CD14-positive monocyte (primary cell): ENCODE data around the gene CACNA2D1. TPM values are rescaled to one million over a fixed set of nuclear protein-coding genes. Genes with fewer than 3 reads are reported as not detected.

ENCODE experiments used
- DNase-seq, 3 donors: peaks; one replicate each; pipeline ENCODE4 v3.0.0-alpha.2; 2011 to 2022
- H2AFZ ChIP-seq: 2 replicates; pipeline ENCODE4 v1.6.0; 2012; ENCODE audit warnings: mild to moderate bottlenecking, low read depth, low read length, inconsistent platforms; ENCODE audit not compliant: insufficient read depth, poor library complexity, severe bottlenecking
- H3K27ac ChIP-seq, 2 donors: 1 replicate in 1 of 2; 2 replicates in 1 of 2; pipeline ENCODE4 v1.5.1; 2012 to 2013; ENCODE audit warnings: low read length in 2 of 2, control low read depth in 1 of 2, inconsistent platforms in 1 of 2, low read depth in 1 of 2, mild to moderate bottlenecking in 1 of 2
- H3K27me3 ChIP-seq, 2 donors: one replicate each; pipeline versions ENCODE4 v1.6.0 to v1.6.1; 2011 to 2013; ENCODE audit warnings: low read length in 2 of 2; ENCODE audit not compliant: control insufficient read depth in 2 of 2, insufficient read depth in 2 of 2
- H3K36me3 ChIP-seq, 2 donors: replicated peaks in 1 of 2; 1 replicate in 1 of 2; 2 replicates in 1 of 2; pipeline versions ENCODE4 v1.5.1 to v1.6.1; 2012 to 2013; ENCODE audit warnings: low read length in 2 of 2, control low read depth in 1 of 2, inconsistent platforms in 1 of 2, mild to moderate bottlenecking in 1 of 2; ENCODE audit not compliant: insufficient read depth in 2 of 2, control insufficient read depth in 1 of 2
- H3K4me1 ChIP-seq, 2 donors: 1 replicate in 1 of 2; 2 replicates in 1 of 2; pipeline versions ENCODE4 v1.5.1 to v1.6.1; 2012 to 2013; ENCODE audit warnings: low read length in 2 of 2, control low read depth in 1 of 2, inconsistent platforms in 1 of 2, mild to moderate bottlenecking in 1 of 2, moderate library complexity in 1 of 2; ENCODE audit not compliant: insufficient read depth in 2 of 2, control insufficient read depth in 1 of 2
- H3K4me2 ChIP-seq: replicated peaks from 2 replicates; pipeline ENCODE3; 2012; ENCODE audit warnings: low read length, moderate library complexity, mild to moderate bottlenecking; ENCODE audit not compliant: poor library complexity, severe bottlenecking; ENCODE audit errors: extremely low read depth
- H3K4me3 ChIP-seq, 3 experiments: fragments of 200-600 bp in 1 of 3; sonication (generic) in 1 of 3; replicated peaks in 1 of 3; 1 replicate in 2 of 3; 2 replicates in 1 of 3; pipeline ENCODE4 v1.5.1; 2011 to 2013; ENCODE audit warnings: low read length in 3 of 3, mild to moderate bottlenecking in 3 of 3, control low read depth in 2 of 3, low read depth in 2 of 3, inconsistent platforms in 1 of 3, moderate library complexity in 1 of 3
- H3K79me2 ChIP-seq: 2 replicates; pipeline ENCODE4 v1.6.0; 2012; ENCODE audit warnings: mild to moderate bottlenecking, control low read depth, inconsistent platforms, low read length, moderate library complexity; ENCODE audit not compliant: insufficient read depth
- H3K9ac ChIP-seq: 2 replicates; pipeline ENCODE4 v1.6.0; 2017; ENCODE audit warnings: low read length, mild to moderate bottlenecking; ENCODE audit not compliant: insufficient read depth, poor library complexity, severe bottlenecking
- H3K9me3 ChIP-seq, 2 donors: replicated peaks in 1 of 2; 1 replicate in 1 of 2; 2 replicates in 1 of 2; pipeline versions ENCODE4 v1.5.1 to v1.6.1; 2012 to 2013; ENCODE audit warnings: low read length in 2 of 2, control low read depth in 1 of 2; ENCODE audit not compliant: control insufficient read depth in 1 of 2, insufficient read depth in 1 of 2
- H4K20me1 ChIP-seq: 2 replicates; pipeline ENCODE4 v1.6.0; 2012; ENCODE audit warnings: mild to moderate bottlenecking, low read length, control low read depth, moderate library complexity; ENCODE audit not compliant: insufficient read depth
- H3K27ac Mint-ChIP-seq, 7 donors: one replicate each; pipeline ENCODE4 v1.8.0; 2020; ENCODE audit warnings: mild to moderate bottlenecking in 7 of 7, mixed read lengths in 7 of 7, moderate library complexity in 6 of 7, inconsistent platforms in 2 of 7
- H3K27me3 Mint-ChIP-seq, 3 donors: one replicate each; pipeline ENCODE4 v1.8.0; 2021 to 2022; ENCODE audit warnings: low read depth in 3 of 3, mild to moderate bottlenecking in 3 of 3, mixed read lengths in 3 of 3, moderate library complexity in 3 of 3, inconsistent platforms in 1 of 3
- H3K36me3 Mint-ChIP-seq, 2 donors: one replicate each; pipeline ENCODE4 v1.8.0; 2020; ENCODE audit warnings: mixed read lengths in 2 of 2, inconsistent platforms in 1 of 2, mild to moderate bottlenecking in 1 of 2
- H3K4me1 Mint-ChIP-seq: one replicate; pipeline ENCODE4 v1.8.0; 2020; ENCODE audit warnings: mild to moderate bottlenecking, mixed read lengths
- H3K4me3 Mint-ChIP-seq, 2 donors: one replicate each; pipeline ENCODE4 v1.8.0; 2020; ENCODE audit warnings: mild to moderate bottlenecking in 2 of 2, mixed read lengths in 2 of 2, moderate library complexity in 1 of 2
- H3K9me3 Mint-ChIP-seq, 7 donors: one replicate each; pipeline ENCODE4 v1.8.0; 2020 to 2022; ENCODE audit warnings: mixed read lengths in 7 of 7, mild to moderate bottlenecking in 6 of 7, moderate library complexity in 6 of 7, inconsistent platforms in 2 of 7
- WGBS: methylation state at CpG from one replicate; pipeline ENCODE4 v1.1.5; 2013; ENCODE audit warnings: missing lambda C conversion rate; ENCODE audit not compliant: insufficient coverage; 5-methylcytosine and 5-hydroxymethylcytosine counted together
- intact Hi-C, 2 donors: fragments of 100-400 bp; cut with micrococcal nuclease; formaldehyde crosslinking; loops; one replicate each; pipeline versions ENCODE4 v1.15.0 to v1.15.1; 2023
- polyA plus RNA-seq, 3 donors: library from polyadenylated mRNA; depleted of rRNA in 1 of 3; unstranded in 2 of 3; stranded (reverse) in 1 of 3; fragments of 300-500 nt in 2 of 3; fragments of >200 nt in 1 of 3; fragmentation: Illumina TruSeq in 2 of 3; gene quantifications; 1 replicate in 2 of 3; 2 replicates in 1 of 3; pipeline ENCODE4 v1.2.3, GENCODE V29; 2012 to 2021
- TF ChIP-seq, protein P1 (sequence below): fragments of 200-600 bp; IDR thresholded peaks from one replicate; pipeline ENCODE4 v1.8.0; 2022; ENCODE audit warnings: antibody characterized with exemption, mild to moderate bottlenecking

The CACNA2D1 gene
- polyA plus RNA-seq, 3 donors = 0.02 TPM; not detected in 2

DNA sequence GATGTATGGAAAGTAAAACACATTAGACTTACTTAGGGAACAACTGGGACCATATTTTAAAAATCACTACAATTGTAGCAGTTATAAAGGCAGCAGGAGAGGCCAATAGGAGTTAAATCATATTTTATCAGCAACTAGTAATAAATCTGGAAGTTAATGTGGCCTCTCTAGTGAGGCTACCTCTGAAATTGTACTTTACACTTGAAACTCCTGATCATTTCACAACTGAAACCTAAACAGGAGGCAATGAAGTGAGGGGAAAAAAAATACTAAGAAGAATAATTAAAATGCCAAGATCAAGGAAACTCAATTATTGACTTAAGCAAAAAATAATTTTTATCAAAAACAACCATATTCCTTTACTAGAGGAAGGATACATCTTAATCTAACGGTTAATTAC lies 408.1 kb downstream of the CACNA2D1 start:
- Mint-ChIP-seq H3K4me1 (no peaks in the 10 kb centered on the region), H3K27me3 (no peaks in the 10 kb centered on the region), H3K4me3 (no peak overlapping the region), H3K36me3 (no peaks in the 10 kb centered on the region), H3K9me3 (no peaks in the 10 kb centered on the region), H3K27ac (no peak overlapping the region)
- Histone ChIP-seq H3K4me1 (no peaks in the 10 kb centered on the region), H2AFZ (no peak overlapping the region), H3K4me3 (no peak overlapping the region), H3K9me3 (no peaks in the 10 kb centered on the region), H3K27ac (no peak overlapping the region), H3K4me2 (no peak overlapping the region), H3K79me2 (no peaks in the 10 kb centered on the region), H3K9ac (no peak overlapping the region), H4K20me1 (no peaks in the 10 kb centered on the region), H3K27me3 (no peaks in the 10 kb centered on the region), H3K36me3 (no peaks in the 10 kb centered on the region)
- intact Hi-C loops = no loop called here
- no peak for DNase-seq
- no CpG with 5 or more reads among the region's 1 CpG for WGBS
- TF ChIP-seq, protein P1, sequence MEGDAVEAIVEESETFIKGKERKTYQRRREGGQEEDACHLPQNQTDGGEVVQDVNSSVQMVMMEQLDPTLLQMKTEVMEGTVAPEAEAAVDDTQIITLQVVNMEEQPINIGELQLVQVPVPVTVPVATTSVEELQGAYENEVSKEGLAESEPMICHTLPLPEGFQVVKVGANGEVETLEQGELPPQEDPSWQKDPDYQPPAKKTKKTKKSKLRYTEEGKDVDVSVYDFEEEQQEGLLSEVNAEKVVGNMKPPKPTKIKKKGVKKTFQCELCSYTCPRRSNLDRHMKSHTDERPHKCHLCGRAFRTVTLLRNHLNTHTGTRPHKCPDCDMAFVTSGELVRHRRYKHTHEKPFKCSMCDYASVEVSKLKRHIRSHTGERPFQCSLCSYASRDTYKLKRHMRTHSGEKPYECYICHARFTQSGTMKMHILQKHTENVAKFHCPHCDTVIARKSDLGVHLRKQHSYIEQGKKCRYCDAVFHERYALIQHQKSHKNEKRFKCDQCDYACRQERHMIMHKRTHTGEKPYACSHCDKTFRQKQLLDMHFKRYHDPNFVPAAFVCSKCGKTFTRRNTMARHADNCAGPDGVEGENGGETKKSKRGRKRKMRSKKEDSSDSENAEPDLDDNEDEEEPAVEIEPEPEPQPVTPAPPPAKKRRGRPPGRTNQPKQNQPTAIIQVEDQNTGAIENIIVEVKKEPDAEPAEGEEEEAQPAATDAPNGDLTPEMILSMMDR = no peak

DNA sequence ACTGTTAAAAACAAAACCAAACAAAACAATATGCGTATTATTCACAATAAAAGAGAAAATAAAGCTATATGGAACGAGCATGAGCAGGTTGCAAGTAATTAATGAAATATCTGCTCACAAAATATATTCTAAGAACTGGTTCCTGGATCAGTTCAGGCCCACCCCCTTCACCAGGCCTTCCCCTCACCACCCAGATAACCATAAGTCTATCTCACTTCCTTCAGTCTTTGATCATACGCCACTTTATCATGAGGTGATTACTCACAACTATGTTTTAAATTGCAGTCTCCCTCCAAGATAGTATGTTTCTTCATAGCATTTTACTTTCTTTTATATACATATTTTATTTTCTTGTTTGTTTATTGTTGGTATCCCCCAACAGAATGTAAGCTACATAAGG lies 410.7 kb downstream of the CACNA2D1 start:
- H3K4me1 ChIP-seq = no peaks in the 10 kb centered on the region
- H3K9me3 ChIP-seq = no peaks in the 10 kb centered on the region
- H3K4me1 Mint-ChIP-seq = no peaks in the 10 kb centered on the region
- no CpG with 5 or more reads among the region's 3 CpGs for WGBS
- H3K9me3 Mint-ChIP-seq = no peaks in the 10 kb centered on the region
- H3K4me2 ChIP-seq = no peak overlapping the region
- TF ChIP-seq, protein P1 = no peak
- H3K27ac Mint-ChIP-seq = no peak overlapping the region
- H3K27me3 ChIP-seq = no peaks in the 10 kb centered on the region
- H3K36me3 Mint-ChIP-seq = no peaks in the 10 kb centered on the region
- no peak overlapping the region for H3K9ac ChIP-seq
- intact Hi-C loops = no loop called here
- no peaks in the 10 kb centered on the region for H3K27me3 Mint-ChIP-seq
- no peaks in the 10 kb centered on the region for H4K20me1 ChIP-seq
- H3K4me3 Mint-ChIP-seq = no peak overlapping the region
- DNase-seq = no peak
- no peak overlapping the region for H2AFZ ChIP-seq
- H3K36me3 ChIP-seq = no peaks in the 10 kb centered on the region
- no peak overlapping the region for H3K27ac ChIP-seq
- no peaks in the 10 kb centered on the region for H3K79me2 ChIP-seq
- no peak overlapping the region for H3K4me3 ChIP-seq
